ENCODE results near the gene C5orf46. TPM values are rescaled to one million over a fixed set of nuclear protein-coding genes. Genes with fewer than 3 reads are reported as not detected.

C5orf46 gene
- total RNA-seq, 1 experiment from 2014 or later, result not detected

GRCh38 chr5:147893820-147894219, 12.5 kb downstream of the C5orf46 start (continued):
- TF ChIP-seq, protein P1, sequence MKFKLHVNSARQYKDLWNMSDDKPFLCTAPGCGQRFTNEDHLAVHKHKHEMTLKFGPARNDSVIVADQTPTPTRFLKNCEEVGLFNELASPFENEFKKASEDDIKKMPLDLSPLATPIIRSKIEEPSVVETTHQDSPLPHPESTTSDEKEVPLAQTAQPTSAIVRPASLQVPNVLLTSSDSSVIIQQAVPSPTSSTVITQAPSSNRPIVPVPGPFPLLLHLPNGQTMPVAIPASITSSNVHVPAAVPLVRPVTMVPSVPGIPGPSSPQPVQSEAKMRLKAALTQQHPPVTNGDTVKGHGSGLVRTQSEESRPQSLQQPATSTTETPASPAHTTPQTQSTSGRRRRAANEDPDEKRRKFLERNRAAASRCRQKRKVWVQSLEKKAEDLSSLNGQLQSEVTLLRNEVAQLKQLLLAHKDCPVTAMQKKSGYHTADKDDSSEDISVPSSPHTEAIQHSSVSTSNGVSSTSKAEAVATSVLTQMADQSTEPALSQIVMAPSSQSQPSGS (CRISPR knock-in tag; IDR thresholded peaks at IDR 0.05; ENCODE audit: borderline replicate concordance, low read depth), result no peak
- no peak for TF ChIP-seq RELA (CRISPR knock-in tag; IDR thresholded peaks at IDR 0.05; ENCODE audit: borderline replicate concordance)
- no peak for TF ChIP-seq ZNF396 (CRISPR knock-in tag; IDR thresholded peaks at IDR 0.05; ENCODE audit: borderline replicate concordance)
- TF ChIP-seq SMAD3 (CRISPR knock-in tag; IDR thresholded peaks at IDR 0.05; ENCODE audit: borderline replicate concordance), result no peak
- TF ChIP-seq, protein P2, sequence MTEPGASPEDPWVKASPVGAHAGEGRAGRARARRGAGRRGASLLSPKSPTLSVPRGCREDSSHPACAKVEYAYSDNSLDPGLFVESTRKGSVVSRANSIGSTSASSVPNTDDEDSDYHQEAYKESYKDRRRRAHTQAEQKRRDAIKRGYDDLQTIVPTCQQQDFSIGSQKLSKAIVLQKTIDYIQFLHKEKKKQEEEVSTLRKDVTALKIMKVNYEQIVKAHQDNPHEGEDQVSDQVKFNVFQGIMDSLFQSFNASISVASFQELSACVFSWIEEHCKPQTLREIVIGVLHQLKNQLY (CRISPR knock-in tag; IDR thresholded peaks at IDR 0.05), result no peak
- TF ChIP-seq ARID4B (CRISPR knock-in tag; IDR thresholded peaks at IDR 0.05; ENCODE audit: borderline replicate concordance), result no peak
- TF ChIP-seq ELF4 (CRISPR knock-in tag; IDR thresholded peaks at IDR 0.05; ENCODE audit: low read depth), result no peak
- no peak for TF ChIP-seq CREM (CRISPR knock-in tag; IDR thresholded peaks at IDR 0.05)
- TF ChIP-seq TCF7 (CRISPR knock-in tag; IDR thresholded peaks at IDR 0.05; ENCODE audit: low read depth), result no peak
- TF ChIP-seq NFATC4 (CRISPR knock-in tag; IDR thresholded peaks at IDR 0.05), result no peak

DNA sequence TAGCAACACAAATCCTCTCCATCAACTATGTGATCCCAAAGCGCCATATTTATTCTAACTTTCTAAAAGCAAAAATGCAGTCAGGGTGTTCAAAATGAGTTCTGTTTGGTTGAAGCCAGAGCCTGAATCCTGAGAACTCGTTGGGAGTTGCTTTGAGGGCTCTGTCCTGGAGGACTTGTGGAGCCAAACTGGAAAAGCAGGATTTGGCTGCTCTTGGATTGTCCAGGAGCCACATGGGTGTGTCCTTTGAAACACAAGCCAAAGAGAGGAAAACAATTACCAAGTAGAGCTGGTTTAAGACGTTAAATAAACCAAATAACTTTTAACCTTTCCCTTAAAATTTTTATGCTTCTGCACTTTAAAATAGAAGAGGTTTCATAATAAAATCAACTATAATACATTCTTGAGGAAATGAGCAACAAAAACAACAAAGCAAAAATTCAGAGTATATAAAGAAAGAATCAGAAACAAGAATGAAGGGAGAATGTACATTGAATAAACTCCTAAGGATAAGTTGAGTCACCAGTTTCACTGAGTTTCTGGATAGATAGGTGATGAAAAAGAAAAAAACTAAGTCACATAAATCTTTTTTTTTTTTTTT, 13.5 kb downstream of the C5orf46 start:
- H3K36me3 Mint-ChIP-seq, result no peaks in the 10 kb centered on the region
- peak overlapping the region; percentile 26; the same call in 1 of the 2 replicates for H3K27ac Mint-ChIP-seq
- TF ChIP-seq ZNF512 (CRISPR knock-in tag; IDR thresholded peaks at IDR 0.05; ENCODE audit: borderline replicate concordance) (no peak), RORB (CRISPR knock-in tag; IDR thresholded peaks at IDR 0.05) (no peak), NFYB (CRISPR knock-in tag; conservative IDR thresholded peaks at IDR 0.05; ENCODE audit: low read depth) (no peak), NFE2L1 (CRISPR knock-in tag; IDR thresholded peaks at IDR 0.05) (no peak), ETV6 (CRISPR knock-in tag; IDR thresholded peaks at IDR 0.05) (no peak), ZNF219 (CRISPR knock-in tag; IDR thresholded peaks at IDR 0.05; ENCODE audit: borderline replicate concordance) (no peak), TCF7 (CRISPR knock-in tag; IDR thresholded peaks at IDR 0.05; ENCODE audit: low read depth) (no peak), FOXP4 (CRISPR knock-in tag; IDR thresholded peaks at IDR 0.05) (no peak)
- TF ChIP-seq, protein P3, sequence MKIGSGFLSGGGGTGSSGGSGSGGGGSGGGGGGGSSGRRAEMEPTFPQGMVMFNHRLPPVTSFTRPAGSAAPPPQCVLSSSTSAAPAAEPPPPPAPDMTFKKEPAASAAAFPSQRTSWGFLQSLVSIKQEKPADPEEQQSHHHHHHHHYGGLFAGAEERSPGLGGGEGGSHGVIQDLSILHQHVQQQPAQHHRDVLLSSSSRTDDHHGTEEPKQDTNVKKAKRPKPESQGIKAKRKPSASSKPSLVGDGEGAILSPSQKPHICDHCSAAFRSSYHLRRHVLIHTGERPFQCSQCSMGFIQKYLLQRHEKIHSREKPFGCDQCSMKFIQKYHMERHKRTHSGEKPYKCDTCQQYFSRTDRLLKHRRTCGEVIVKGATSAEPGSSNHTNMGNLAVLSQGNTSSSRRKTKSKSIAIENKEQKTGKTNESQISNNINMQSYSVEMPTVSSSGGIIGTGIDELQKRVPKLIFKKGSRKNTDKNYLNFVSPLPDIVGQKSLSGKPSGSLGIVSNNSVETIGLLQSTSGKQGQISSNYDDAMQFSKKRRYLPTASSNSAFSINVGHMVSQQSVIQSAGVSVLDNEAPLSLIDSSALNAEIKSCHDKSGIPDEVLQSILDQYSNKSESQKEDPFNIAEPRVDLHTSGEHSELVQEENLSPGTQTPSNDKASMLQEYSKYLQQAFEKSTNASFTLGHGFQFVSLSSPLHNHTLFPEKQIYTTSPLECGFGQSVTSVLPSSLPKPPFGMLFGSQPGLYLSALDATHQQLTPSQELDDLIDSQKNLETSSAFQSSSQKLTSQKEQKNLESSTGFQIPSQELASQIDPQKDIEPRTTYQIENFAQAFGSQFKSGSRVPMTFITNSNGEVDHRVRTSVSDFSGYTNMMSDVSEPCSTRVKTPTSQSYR (CRISPR knock-in tag; IDR thresholded peaks at IDR 0.05), result no peak
- TF ChIP-seq, protein P4, sequence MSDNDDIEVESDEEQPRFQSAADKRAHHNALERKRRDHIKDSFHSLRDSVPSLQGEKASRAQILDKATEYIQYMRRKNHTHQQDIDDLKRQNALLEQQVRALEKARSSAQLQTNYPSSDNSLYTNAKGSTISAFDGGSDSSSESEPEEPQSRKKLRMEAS (CRISPR knock-in tag; IDR thresholded peaks at IDR 0.05), result no peak
- TF ChIP-seq, protein P2 (CRISPR knock-in tag; IDR thresholded peaks at IDR 0.05), result no peak
- no peaks in the 10 kb centered on the region for H3K9me3 Mint-ChIP-seq
- ATAC-seq (peak; percentile 96), DNase-seq (ENCODE audit: low spot score) (no peak)
- CTCF ChIA-PET, result no interaction called here
- H3K4me1 Mint-ChIP-seq, result peaks cover 22% of the 10 kb centered on the region
- no peaks in the 10 kb centered on the region for H3K27me3 Mint-ChIP-seq (ENCODE audit: low read depth)
- POLR2A ChIA-PET, result no interaction called here
- no peak overlapping the region for H3K4me3 Mint-ChIP-seq

All from WTC11 (cell line).